H9 (cell line): ENCODE measurements around the gene ITGB3. TPM values are rescaled to one million over a fixed set of nuclear protein-coding genes. Genes with fewer than 3 reads are reported as not detected.

ENCODE experiments used
- DNase-seq: peaks from one replicate; pipeline ENCODE4 v3.0.0-alpha.2; 2017
- H2AFZ ChIP-seq: one replicate; pipeline ENCODE4 v1.6.1; 2013; ENCODE audit warnings: mild to moderate bottlenecking, low read length, control low read depth, moderate library complexity
- H2AK5ac ChIP-seq: 2 replicates; pipeline ENCODE4 v1.6.1; 2013; ENCODE audit warnings: low read length, control low read depth, mixed read lengths; ENCODE audit not compliant: insufficient read length
- H2BK120ac ChIP-seq: one replicate; pipeline ENCODE4 v1.6.1; 2013; ENCODE audit warnings: low read depth, mild to moderate bottlenecking, low read length, control low read depth, inconsistent platforms; ENCODE audit not compliant: poor library complexity, severe bottlenecking
- H2BK12ac ChIP-seq: 2 replicates; pipeline ENCODE4 v1.6.1; 2013; ENCODE audit warnings: low read length, control low read depth, mixed read lengths, low read depth; ENCODE audit not compliant: insufficient read length
- H2BK15ac ChIP-seq: 2 replicates; pipeline ENCODE4 v1.6.1; 2013; ENCODE audit warnings: low read depth, low read length, control low read depth
- H2BK20ac ChIP-seq: one replicate; pipeline ENCODE4 v1.6.1; 2013; ENCODE audit warnings: low read depth, mild to moderate bottlenecking, low read length, control low read depth, inconsistent platforms; ENCODE audit not compliant: poor library complexity, severe bottlenecking
- H2BK5ac ChIP-seq: 2 replicates; pipeline ENCODE4 v1.6.1; 2013; ENCODE audit warnings: low read length, control low read depth, mixed read lengths; ENCODE audit not compliant: insufficient read length
- H3K14ac ChIP-seq: 2 replicates; pipeline ENCODE4 v1.6.1; 2013; ENCODE audit warnings: low read length, control low read depth; ENCODE audit not compliant: insufficient read depth
- H3K18ac ChIP-seq: 2 replicates; pipeline ENCODE4 v1.6.1; 2013; ENCODE audit warnings: low read depth, mild to moderate bottlenecking, mixed read lengths, low read length, control low read depth; ENCODE audit not compliant: insufficient read length
- H3K23ac ChIP-seq: 2 replicates; pipeline ENCODE4 v1.6.1; 2013; ENCODE audit warnings: low read length, control low read depth, mixed read lengths, low read depth; ENCODE audit not compliant: insufficient read length
- H3K23me2 ChIP-seq: 2 replicates; pipeline ENCODE4 v1.6.1; 2013; ENCODE audit warnings: low read depth, mild to moderate bottlenecking, mixed read lengths, low read length, control low read depth; ENCODE audit not compliant: insufficient read length, poor library complexity, severe bottlenecking
- H3K27ac ChIP-seq: 2 replicates; pipeline ENCODE4 v1.5.1; 2013; ENCODE audit warnings: low read length, control low read depth, mixed read lengths, low read depth; ENCODE audit not compliant: insufficient read length
- H3K27me3 ChIP-seq: 2 replicates; pipeline ENCODE4 v1.6.1; 2013; ENCODE audit warnings: low read length, control low read depth, inconsistent platforms; ENCODE audit not compliant: insufficient read depth
- H3K4ac ChIP-seq: 2 replicates; pipeline ENCODE4 v1.6.1; 2013; ENCODE audit warnings: low read depth, mild to moderate bottlenecking, control low read depth, inconsistent platforms, low read length, moderate library complexity
- H3K4me1 ChIP-seq: 2 replicates; pipeline ENCODE4 v1.6.1; 2013; ENCODE audit warnings: low read length, control low read depth, inconsistent platforms; ENCODE audit not compliant: insufficient read depth
- H3K4me2 ChIP-seq: 2 replicates; pipeline ENCODE4 v1.6.1; 2013; ENCODE audit warnings: low read length, control low read depth, mixed read lengths; ENCODE audit not compliant: insufficient read length, insufficient read depth
- H3K56ac ChIP-seq: 2 replicates; pipeline ENCODE4 v1.6.1; 2013; ENCODE audit warnings: low read depth, mild to moderate bottlenecking, mixed read lengths, low read length, control low read depth; ENCODE audit not compliant: insufficient read length
- H3K79me1 ChIP-seq: 2 replicates; pipeline ENCODE4 v1.6.1; 2013; ENCODE audit warnings: low read depth, mild to moderate bottlenecking, moderate library complexity, low read length, control low read depth, inconsistent platforms; ENCODE audit not compliant: insufficient read depth, poor library complexity, severe bottlenecking
- H3K79me2 ChIP-seq: 2 replicates; pipeline ENCODE4 v1.6.1; 2013; ENCODE audit warnings: low read length, control low read depth, inconsistent platforms; ENCODE audit not compliant: insufficient read depth
- H3K9ac ChIP-seq: 2 replicates; pipeline ENCODE4 v1.6.1; 2013; ENCODE audit warnings: low read length, control low read depth, mixed read lengths; ENCODE audit not compliant: insufficient read length; ENCODE audit errors: extremely low read depth
- H3K9me3 ChIP-seq: one replicate; pipeline ENCODE4 v1.6.1; 2013; ENCODE audit warnings: low read depth, low read length, inconsistent platforms; ENCODE audit not compliant: control insufficient read depth
- H3T11ph ChIP-seq: one replicate; pipeline ENCODE4 v1.6.1; 2013; ENCODE audit warnings: mild to moderate bottlenecking, low read length, control low read depth, inconsistent platforms
- H4K20me1 ChIP-seq: one replicate; pipeline ENCODE4 v1.6.1; 2013; ENCODE audit not compliant: control insufficient read depth, insufficient read length, insufficient read depth
- H4K5ac ChIP-seq: 2 replicates; pipeline ENCODE4 v1.6.1; 2013; ENCODE audit warnings: low read depth, mild to moderate bottlenecking, mixed read lengths, low read length, control low read depth; ENCODE audit not compliant: insufficient read length
- H4K8ac ChIP-seq: replicated peaks from 2 replicates; pipeline ENCODE4 v1.6.1; 2013; ENCODE audit warnings: low read length, control low read depth, mixed read lengths, low read depth; ENCODE audit not compliant: insufficient read length
- H4K91ac ChIP-seq: 2 replicates; pipeline ENCODE4 v1.6.1; 2013; ENCODE audit warnings: low read depth, mild to moderate bottlenecking, moderate library complexity, mixed read lengths, low read length, control low read depth; ENCODE audit not compliant: insufficient read length
- H3K27ac Mint-ChIP-seq, 3 experiments: 2 replicates in 2 of 3; 3 replicates in 1 of 3; pipeline ENCODE4 v1.8.0; 2020 to 2021; ENCODE audit warnings: mixed read lengths in 3 of 3, mild to moderate bottlenecking in 1 of 3, moderate library complexity in 1 of 3
- H3K27me3 Mint-ChIP-seq: 2 replicates; pipeline ENCODE4 v1.8.0; 2021; ENCODE audit warnings: low read depth, mild to moderate bottlenecking, moderate library complexity, mixed read lengths
- H3K36me3 Mint-ChIP-seq, 3 experiments: 2 replicates in 2 of 3; 3 replicates in 1 of 3; pipeline ENCODE4 v1.8.0; 2020 to 2021; ENCODE audit warnings: low read depth in 3 of 3, mixed read lengths in 3 of 3; ENCODE audit not compliant: insufficient read depth in 1 of 3
- H3K4me1 Mint-ChIP-seq, 2 experiments: 2 replicates each; pipeline ENCODE4 v1.8.0; 2020; ENCODE audit warnings: mixed read lengths in 2 of 2
- H3K4me3 Mint-ChIP-seq, 2 experiments: 2 replicates in 1 of 2; 3 replicates in 1 of 2; pipeline ENCODE4 v1.8.0; 2020 to 2021; ENCODE audit warnings: mild to moderate bottlenecking in 2 of 2, mixed read lengths in 2 of 2, moderate library complexity in 1 of 2
- H3K9me3 Mint-ChIP-seq, 2 experiments: 2 replicates in 1 of 2; 3 replicates in 1 of 2; pipeline ENCODE4 v1.8.0; 2020; ENCODE audit warnings: mild to moderate bottlenecking in 2 of 2, mixed read lengths in 2 of 2, moderate library complexity in 1 of 2
- CTCF ChIP-seq: fragments of 200-600 bp; sonication (generic); conservative IDR thresholded peaks from 3 replicates; pipeline ENCODE4 v1.8.0; 2021; ENCODE audit warnings: antibody characterized with exemption, mild to moderate bottlenecking
- WGBS: extraction: QIAGEN DNeasy Blood & Tissue Kit; methylation state at CpG from one replicate; pipeline ENCODE4 v1.1.7; 2013; ENCODE audit warnings: missing lambda C conversion rate, low lambda C conversion rate, mixed read lengths; ENCODE audit not compliant: insufficient read length; ENCODE audit errors: extremely low coverage; 5-methylcytosine and 5-hydroxymethylcytosine counted together
- total RNA-seq: library from RNA; stranded (reverse); gene quantifications from 2 replicates; pipeline ENCODE4 v1.2.1, GENCODE V29; 2021

The ITGB3 gene
- total RNA-seq, 1 experiment from 2014 or later = not detected

GRCh38 chr17:47275245-47275984, 21.8 kb downstream of the ITGB3 start:
- Histone ChIP-seq H2BK5ac (no peak overlapping the region), H4K91ac (no peak overlapping the region), H2BK120ac (no peak overlapping the region), H3K9me3 (no peaks in the 10 kb centered on the region), H2AK5ac (no peak overlapping the region), H3K27me3 (0 out of 2 replicates have a peak, but pooled peaks cover 2% of the 10 kb centered on the region), H3K79me1 (no peaks in the 10 kb centered on the region), H2BK12ac (no peak overlapping the region), H2BK15ac (no peak overlapping the region), H3K79me2 (no peaks in the 10 kb centered on the region), H4K8ac (no peak overlapping the region), H3K23me2 (no peaks in the 10 kb centered on the region), H3K9ac (no peak overlapping the region), H3K27ac (no peak overlapping the region), H4K5ac (no peak overlapping the region), H3K4me2 (peak overlapping the region; percentile 17), H3T11ph (no peak overlapping the region), H3K4me1 (peaks cover 21% of the 10 kb centered on the region), H4K20me1 (no peaks in the 10 kb centered on the region), H3K4ac (no peak overlapping the region), H3K56ac (no peak overlapping the region), H2AFZ (peak overlapping the region; percentile 4), H3K18ac (peak overlapping the region; percentile 40), H3K14ac (peak overlapping the region; percentile 27; the same call in 1 of the 2 replicates), H3K23ac (no peak overlapping the region), H2BK20ac (no peak overlapping the region)
- peak; percentile 82 for DNase-seq
- Mint-ChIP-seq H3K4me3 (peak overlapping the region; percentile 35 to 44; a peak in 4 of 5 replicates), H3K36me3 (no peaks in the 10 kb centered on the region; a peak in 1 of 7 replicates), H3K9me3 (no peaks in the 10 kb centered on the region; a peak in 1 of 5 replicates), H3K27ac (peak overlapping the region; percentile 82 to 96 (median 87)), H3K4me1 (peaks cover 38 to 40% of the 10 kb centered on the region in 2 experiments), H3K27me3 (peaks cover 6% of the 10 kb centered on the region)
- peak; percentile 24; the same call in 1 of the 3 replicates for TF ChIP-seq CTCF
- WGBS = no CpG with 5 or more reads among the region's 13 CpGs
